HG03196 (cell line): ENCODE results near the gene OGFOD3.
"Not testable (repeated sequence)": the region's sequence is repeated elsewhere in the genome, so short reads cannot be mapped to it uniquely, and the experiment has no call there.

Source experiments
- ATAC-seq: cut with Tn5 transposase; IDR thresholded peaks from one replicate; pipeline ENCODE4 v1.9.1; 2021; ENCODE audit not compliant: unreplicated experiment

Gene OGFOD3

DNA sequence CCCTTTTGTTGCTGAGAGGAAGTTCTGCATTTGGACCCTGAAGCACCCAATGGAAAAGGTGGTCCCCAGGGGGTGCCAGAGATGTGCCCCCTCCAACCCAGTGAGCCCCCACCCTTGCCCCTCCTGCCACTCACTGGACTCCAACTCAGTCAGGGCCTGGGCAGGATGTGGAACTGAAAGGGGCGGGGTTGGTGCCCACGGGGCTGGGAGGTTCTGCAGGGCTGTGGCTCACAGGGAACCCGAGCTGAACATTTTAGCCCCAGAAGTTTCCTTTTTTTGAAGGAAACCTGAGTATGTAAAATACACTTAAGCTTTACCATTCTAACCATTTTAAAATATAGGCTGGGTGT lies 15.8 kb upstream of the OGFOD3 start:
- ATAC-seq, result peak; percentile 49

GRCh38 chr17:82433560-82434215 lies 15.3 kb upstream of the OGFOD3 start:
- no peak for ATAC-seq

GRCh38 chr17:82432017-82432416 lies 13.6 kb upstream of the OGFOD3 start:
- no peak for ATAC-seq

GRCh38 chr17:82429824-82430223 lies 11.4 kb upstream of the OGFOD3 start:
- ATAC-seq, result no peak

DNA sequence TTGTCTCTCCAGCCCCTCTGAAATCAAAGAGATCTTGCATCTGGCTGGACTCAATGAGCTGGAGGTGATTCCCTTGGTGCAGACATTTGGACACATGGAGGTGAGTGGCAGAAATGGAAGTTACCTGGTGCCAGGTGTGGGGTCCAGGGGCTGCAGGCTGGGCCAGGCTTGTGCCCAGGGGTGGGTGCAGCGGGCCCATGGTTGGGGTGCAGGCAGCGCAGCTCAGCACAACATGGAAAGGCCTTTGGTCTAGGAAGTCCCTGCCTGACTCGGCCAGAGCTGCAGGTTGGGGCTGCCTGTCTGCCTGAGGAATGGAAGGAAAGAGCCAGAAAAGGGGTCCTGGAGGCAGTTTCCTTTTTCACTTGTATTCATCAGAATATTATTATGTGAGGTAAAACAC lies 10.2 kb upstream of the OGFOD3 start:
- no peak for ATAC-seq

DNA sequence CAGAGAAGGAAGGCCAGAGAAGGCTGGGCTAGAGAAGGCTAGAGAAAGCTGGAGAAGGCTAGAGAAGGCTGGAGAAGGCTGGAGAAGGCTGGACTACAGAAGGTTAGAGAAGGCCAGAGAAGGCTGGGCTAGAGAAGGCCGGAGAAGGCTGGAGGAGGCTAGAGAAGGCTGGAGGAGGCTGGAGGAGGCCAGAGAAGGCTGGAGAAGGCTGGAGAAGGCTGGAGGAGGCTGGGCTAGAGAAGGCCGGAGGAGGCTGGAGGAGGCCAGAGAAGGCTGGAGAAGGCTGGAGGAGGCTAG lies 6.4 kb upstream of the OGFOD3 start:
- no peak for ATAC-seq

DNA sequence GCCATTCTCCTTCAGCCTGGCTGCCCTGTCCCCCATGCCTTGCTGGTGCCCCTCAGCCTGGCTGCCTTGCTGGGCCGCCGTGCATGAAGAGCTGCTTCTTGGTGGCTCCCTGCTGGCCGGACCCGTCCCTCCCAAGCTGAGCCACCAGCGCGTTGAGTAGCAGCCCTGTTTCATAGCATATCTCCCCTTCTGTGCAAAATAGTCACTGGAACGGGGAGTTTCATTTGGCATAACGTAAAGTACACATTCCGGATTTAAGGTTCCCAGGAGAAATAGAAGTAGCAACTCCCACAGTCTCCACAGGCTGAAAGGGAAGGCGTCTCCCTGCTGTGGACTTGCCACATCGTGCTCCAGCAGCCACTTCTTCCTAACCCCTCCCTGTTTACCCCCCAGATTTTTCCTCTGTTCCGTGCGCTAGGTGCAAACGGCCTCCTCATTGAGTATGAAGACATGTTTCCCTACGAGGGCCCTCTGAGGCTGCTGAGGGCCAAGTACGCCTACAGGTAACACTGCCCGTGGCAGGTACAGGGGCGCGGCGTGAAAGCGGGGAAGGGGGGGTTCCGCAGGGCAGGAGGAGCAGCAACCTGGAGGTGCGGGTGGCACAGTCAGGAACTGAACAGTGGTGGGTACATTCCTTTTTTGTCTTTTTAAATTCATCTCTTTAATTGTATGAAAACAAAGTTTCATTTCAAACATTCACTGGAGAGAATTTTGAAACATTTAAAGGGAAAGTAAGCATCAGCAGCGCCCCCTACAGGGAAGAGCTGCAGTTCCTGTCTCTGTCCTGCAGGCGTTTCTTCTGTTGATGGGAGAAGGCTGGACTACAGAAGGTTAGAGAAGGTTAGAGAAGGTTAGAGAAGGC lies 5.8 kb upstream of the OGFOD3 start:
- no peak for ATAC-seq

- no peak for ATAC-seq
Measured at GRCh38 chr17:82419540-82419939, 1.2 kb upstream of the OGFOD3 start.

- ATAC-seq, result no peak
Measured at GRCh38 chr17:82416771-82417170, 1.6 kb downstream of the OGFOD3 start.

GRCh38 chr17:82416264-82416663 lies 2.1 kb downstream of the OGFOD3 start:
- no peak for ATAC-seq

DNA sequence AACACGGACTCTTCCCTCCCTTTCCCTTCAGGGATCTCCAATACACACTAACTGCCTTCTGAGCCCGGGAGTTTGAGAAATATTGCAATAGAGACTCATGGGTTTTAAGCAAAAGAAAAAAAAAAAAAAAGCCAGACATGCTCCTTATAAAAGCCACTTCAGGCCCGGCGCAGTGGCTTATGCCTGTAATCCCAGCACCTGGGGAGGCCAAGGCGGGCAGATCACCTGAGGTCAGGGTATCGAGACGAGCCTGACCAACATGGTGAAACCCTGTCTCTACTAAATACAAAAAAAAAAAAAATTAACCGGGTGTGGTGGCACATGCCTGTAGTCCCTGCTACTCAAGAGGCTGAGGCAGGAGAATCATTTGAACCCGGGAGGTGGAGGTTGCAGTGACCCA lies 2.6 kb downstream of the OGFOD3 start:
- no peak for ATAC-seq

DNA sequence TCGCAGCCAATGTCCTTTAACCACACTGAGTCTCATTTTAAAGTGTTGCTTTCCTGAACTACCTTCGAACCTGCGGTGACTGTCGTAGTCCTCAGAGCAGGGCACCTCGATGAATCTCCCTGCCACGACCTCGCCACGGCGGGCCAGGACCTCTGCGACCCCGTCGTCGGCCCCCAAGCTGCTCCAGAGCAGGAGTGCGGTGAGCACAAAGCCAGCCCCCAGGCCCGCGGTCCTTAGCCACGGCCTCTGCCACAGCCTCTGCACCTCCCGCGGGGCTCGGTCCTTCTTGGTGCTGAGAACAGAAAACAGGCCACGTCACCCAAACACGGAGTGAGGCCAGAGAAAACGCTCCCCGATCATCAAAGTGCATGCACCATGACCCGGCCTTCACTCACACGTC lies 3.0 kb downstream of the OGFOD3 start:
- no peak for ATAC-seq

DNA sequence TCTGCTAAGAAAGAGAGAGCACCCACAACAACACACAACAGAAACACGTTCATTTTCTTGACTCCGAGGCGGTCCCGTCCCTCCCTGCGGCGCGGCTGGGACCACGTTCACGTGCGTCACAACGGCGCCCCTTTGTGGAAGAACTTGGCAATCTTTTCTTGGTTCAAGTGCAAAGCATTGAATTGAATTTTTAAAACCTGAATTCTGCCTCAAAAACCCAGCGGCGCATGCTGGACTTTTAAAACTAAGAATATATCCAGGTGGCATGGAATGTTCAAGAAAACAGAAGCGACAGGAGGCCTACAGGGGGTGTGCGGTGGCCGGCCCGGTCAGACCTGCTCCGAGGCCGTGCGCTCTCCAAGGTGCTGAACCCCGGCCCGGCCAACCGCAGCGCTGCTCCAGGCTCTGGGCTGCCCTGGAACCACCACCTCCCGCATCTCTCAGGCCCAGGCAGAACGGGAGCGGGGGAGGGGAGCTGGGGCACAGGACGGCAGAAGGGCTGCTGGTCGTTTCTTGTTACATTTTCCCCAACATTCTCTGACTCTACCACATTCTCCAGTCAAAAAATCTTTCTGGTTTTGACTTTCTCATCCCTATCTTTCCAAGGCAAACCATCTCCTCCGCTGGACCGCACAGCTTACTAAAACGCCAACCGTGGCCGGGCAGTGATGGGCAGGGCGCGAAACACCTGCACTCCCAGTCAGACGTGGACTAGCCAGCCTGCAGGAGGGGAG lies 3.7 kb downstream of the OGFOD3 start:
- no peak for ATAC-seq

- no peak for ATAC-seq
Measured at GRCh38 chr17:82412535-82413520, 5.6 kb downstream of the OGFOD3 start.

GRCh38 chr17:82412081-82412480 lies 6.3 kb downstream of the OGFOD3 start:
- not testable (repeated sequence) for ATAC-seq

GRCh38 chr17:82411396-82412053 lies 6.9 kb downstream of the OGFOD3 start:
- ATAC-seq, result no peak

GRCh38 chr17:82410014-82410716 lies 8.2 kb downstream of the OGFOD3 start:
- ATAC-seq, result no peak

- ATAC-seq, result no peak
Measured at GRCh38 chr17:82408938-82409318, 9.5 kb downstream of the OGFOD3 start.

DNA sequence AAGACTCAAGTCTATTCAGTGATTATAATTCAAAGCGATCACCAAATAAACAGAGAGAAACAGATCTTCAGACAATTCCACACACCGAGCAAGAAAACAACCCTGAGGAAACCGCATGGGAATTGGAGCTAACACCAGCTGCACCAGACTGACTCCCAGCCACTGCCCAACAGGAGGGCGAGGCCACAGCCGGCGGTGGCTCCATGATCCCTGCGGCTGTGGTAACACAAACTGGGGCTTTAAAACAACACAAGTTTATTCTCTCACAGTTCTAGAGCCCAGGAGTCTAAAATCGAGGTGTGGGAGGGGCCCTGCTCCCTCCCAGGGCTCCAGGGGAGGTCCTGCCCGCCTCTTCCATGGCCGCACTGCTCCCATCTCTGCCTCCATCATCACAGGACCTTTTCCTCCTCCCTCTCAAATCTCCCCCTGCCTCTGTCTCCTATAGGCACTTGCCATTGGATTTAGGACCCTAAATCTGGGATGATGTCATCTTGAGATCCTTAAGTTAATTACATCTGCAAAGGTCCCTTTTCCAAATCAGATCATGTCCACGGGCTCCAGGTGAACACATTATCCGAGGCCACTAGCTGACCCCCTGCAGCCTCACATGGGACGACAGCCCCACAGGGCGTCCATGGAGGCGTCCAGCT lies 10.0 kb downstream of the OGFOD3 start:
- ATAC-seq, result no peak
